IPS-15b (cell line): ENCODE measurements around the gene PRELID1.
A peak's percentile ranks its signal among the peaks of the same experiment; 100 is the strongest.

Source experiments
- H3K27me3 ChIP-seq: one replicate; pipeline ENCODE4 v1.6.1; 2013; ENCODE audit warnings: low read length; ENCODE audit not compliant: control insufficient read depth, insufficient read depth
- H3K36me3 ChIP-seq: one replicate; pipeline ENCODE4 v1.6.1; 2013; ENCODE audit warnings: low read length; ENCODE audit not compliant: control insufficient read depth, insufficient read depth
- H3K4me1 ChIP-seq: one replicate; pipeline ENCODE4 v1.6.1; 2013; ENCODE audit warnings: mild to moderate bottlenecking, low read length; ENCODE audit not compliant: control insufficient read depth, insufficient read depth
- H3K4me3 ChIP-seq: one replicate; pipeline ENCODE4 v1.5.1; 2013; ENCODE audit warnings: low read depth, low read length
- H3K9ac ChIP-seq: one replicate; pipeline ENCODE4 v1.6.1; 2013; ENCODE audit warnings: low read depth, mild to moderate bottlenecking, low read length
- H3K9me3 ChIP-seq: one replicate; pipeline ENCODE4 v1.6.1; 2013; ENCODE audit warnings: mild to moderate bottlenecking, low read length; ENCODE audit not compliant: control insufficient read depth, insufficient read depth

PRELID1 gene

DNA sequence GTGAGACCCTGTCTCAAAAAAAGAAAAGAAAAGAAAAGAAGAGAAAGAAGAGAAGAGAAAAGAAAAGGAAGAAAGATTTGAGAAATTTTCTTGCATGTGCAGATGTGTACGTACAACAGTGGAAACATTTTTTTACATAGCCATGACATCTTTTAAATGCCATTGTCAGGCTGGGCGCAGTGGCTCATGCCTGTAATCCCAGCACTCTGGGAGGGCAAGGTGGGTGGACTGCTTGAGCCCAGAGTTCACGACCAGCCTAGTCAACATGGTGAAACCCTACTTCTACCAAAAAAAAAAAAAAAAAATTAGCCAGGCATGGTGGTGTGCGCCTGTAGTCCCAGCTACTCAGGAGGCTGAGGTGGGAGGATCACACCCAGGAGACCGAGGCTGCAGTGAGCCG lies 41.3 kb downstream of the PRELID1 start:
- Histone ChIP-seq H3K4me1 (no peaks in the 10 kb centered on the region), H3K9me3 (no peaks in the 10 kb centered on the region), H3K9ac (no peak overlapping the region), H3K27me3 (no peaks in the 10 kb centered on the region), H3K4me3 (no peak overlapping the region), H3K36me3 (peaks cover 2% of the 10 kb centered on the region)

DNA sequence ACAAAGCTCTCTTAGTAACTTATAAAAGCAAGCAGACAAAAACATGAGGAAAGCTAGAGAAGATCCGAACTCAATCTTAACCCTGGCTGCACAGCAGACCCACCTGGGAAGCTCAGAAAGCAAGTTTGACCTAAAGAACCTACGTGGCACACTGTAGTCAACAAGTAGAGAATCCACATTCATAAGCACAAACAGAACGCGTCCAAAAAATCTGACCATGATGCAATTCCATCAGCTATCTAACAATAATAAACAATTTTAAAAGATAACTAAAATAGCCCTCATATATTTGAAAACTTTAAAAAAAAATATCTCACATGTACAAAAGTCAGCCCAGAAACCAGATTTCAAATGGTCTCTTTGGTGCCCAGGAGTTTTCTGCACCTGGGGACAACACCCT lies 43.2 kb downstream of the PRELID1 start:
- Histone ChIP-seq H3K9ac (no peak overlapping the region), H3K9me3 (no peaks in the 10 kb centered on the region), H3K27me3 (no peaks in the 10 kb centered on the region), H3K36me3 (peaks cover 2% of the 10 kb centered on the region), H3K4me1 (peaks cover 5% of the 10 kb centered on the region), H3K4me3 (no peak overlapping the region)

DNA sequence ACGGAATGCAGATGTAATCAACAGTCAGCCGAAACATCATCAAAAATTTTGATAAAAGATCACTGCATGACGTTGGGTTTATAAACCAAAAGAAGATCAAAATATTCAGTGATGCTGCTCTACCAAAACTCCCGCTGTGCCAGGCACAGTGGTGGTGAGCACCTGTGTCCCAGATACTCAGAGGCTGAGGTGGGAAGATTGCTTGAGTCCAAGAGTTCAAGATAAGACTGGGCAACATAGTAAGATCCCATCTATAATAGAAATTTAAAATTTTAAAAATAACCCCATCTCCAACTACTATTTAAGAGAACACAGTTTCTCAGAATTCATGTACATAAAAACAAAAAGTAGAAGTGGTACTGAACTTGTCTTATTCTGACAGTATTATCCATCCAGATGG lies 44.1 kb downstream of the PRELID1 start:
- no peaks in the 10 kb centered on the region for H3K9me3 ChIP-seq
- no peak overlapping the region for H3K9ac ChIP-seq
- H3K4me1 ChIP-seq = peaks cover 5% of the 10 kb centered on the region
- H3K36me3 ChIP-seq = peaks cover 2% of the 10 kb centered on the region
- H3K27me3 ChIP-seq = no peaks in the 10 kb centered on the region
- H3K4me3 ChIP-seq = no peak overlapping the region

DNA sequence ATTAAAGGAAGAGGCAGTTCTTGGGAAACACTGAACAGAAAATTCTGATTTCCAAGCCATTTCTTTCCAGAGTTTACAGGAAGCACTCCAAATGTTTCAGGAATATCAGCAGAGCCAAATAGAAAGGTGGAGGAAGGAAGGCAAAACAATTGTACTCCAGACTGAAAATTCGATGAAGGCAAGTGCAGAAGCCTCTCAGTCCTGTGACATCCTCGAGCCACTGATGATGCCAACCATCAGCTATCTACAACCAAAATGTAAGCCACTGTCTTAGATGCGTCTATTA lies 45.7 kb downstream of the PRELID1 start:
- Histone ChIP-seq H3K27me3 (peaks cover 1% of the 10 kb centered on the region), H3K9ac (no peak overlapping the region), H3K4me3 (no peak overlapping the region)

DNA sequence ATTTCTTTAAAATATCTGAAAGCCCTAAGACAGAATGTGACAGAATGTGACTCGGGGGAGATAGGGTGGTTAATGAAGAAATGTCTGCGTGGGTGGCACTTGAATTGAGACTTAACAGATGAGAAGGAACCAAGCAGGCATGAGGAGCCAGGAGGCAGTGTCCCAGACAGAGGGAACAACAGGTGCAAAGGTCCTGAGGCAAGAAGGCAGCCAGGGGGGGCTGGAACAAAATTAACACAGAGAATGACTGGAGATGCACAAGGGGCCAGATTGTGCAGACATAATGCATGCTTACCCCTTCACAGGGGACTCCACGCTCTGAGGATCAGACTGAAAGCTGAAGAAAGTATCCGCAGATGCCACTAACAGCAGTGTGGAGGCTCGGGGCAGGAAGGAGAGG lies 46.2 kb downstream of the PRELID1 start:
- Histone ChIP-seq H3K4me1 (peaks cover 5% of the 10 kb centered on the region), H3K9me3 (no peaks in the 10 kb centered on the region), H3K36me3 (peaks cover 2% of the 10 kb centered on the region), H3K9ac (no peak overlapping the region), H3K27me3 (peaks cover 2% of the 10 kb centered on the region), H3K4me3 (no peak overlapping the region)

More for the DNA sequence above, 45.7 kb downstream of the PRELID1 start:
- no peaks in the 10 kb centered on the region for H3K9me3 ChIP-seq
- peaks cover 5% of the 10 kb centered on the region for H3K4me1 ChIP-seq
- peaks cover 2% of the 10 kb centered on the region for H3K36me3 ChIP-seq

DNA sequence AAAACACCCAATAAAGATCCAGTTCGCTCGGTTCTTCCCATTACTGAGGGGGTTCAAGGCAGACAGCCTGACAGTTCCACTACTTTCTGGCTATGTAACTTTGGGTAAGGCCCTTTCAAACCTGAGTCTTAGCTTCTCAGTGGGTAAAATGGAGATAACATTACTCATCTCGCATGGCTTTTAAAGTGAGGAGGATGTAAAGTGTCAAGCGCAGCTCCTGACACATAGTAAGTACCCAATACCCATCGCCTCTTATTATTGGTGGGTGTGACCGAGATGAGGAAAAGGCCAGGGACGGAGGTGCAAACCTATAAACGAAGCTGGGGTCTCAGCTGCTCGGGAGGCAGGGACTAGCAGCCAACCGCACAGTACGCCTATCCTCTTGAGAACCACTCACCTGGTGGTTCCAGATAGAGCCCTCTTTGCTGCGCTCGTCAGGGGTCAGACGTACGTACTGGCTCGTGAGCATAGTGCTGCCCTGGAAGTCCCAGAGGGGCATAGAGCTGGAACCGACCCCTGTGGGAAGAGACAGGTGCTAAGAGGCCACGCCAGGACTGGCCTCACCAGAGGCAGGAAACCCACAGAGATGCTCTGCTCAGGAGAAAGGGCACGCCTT lies 47.3 kb downstream of the PRELID1 start:
- Histone ChIP-seq H3K4me3 (peak overlapping the region; percentile 97), H3K9ac (peak overlapping the region; percentile 99), H3K36me3 (peaks cover 2% of the 10 kb centered on the region), H3K4me1 (peaks cover 5% of the 10 kb centered on the region), H3K27me3 (peaks cover 5% of the 10 kb centered on the region), H3K9me3 (no peaks in the 10 kb centered on the region)

DNA sequence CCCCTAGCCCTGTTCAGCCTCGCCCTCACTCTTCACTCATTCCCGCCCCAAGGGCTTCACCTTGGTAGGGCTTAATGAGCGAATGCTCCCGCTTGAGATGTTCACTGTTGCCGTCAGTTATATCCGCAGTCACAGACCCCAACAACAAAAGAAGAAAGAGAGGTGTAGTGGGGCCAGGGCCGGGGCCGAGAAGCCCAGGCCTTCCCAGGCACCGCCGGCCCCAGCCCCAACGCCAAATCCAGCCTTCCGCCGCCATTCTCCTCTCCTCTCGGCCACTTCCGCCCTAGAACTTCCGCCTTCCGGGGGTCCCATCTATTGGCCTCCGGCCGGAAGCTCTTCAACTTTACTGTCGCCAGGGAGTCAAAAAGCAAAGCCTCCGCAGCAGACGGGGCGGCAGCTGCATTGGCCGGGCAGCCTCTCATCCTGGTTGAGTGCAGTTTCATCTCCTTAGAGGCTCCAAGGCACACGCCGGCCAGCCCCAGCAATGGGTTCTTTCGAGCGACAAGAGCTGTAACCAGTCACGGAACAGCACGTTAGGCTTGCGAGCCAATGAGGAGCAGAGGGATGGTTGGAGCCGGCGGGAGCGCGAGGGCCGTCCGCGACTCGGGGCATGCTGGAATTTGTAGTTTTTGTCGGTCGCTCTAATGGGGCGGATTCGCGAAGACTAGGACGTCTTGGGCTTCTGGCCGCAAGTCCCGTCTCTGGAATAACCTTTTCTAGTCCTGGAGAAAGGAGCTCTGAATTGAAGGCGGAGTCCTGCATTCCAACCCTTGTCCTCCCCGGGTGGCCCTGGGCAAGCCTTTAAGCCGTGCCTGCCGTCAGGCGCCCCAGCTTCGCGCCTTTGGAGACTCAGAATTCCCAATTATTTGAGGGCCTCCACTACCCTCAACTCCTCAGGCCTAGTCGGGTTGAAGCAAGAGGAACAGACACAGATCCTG lies 48.1 kb downstream of the PRELID1 start, which contains the start of gene LMAN2:
LMAN2 (minus strand) TSS at position 277 of the 938 bp plus-strand sequence; CDS start at position 256, 21 bp downstream.
- Histone ChIP-seq H3K36me3 (peaks cover 2% of the 10 kb centered on the region), H3K4me1 (peaks cover 5% of the 10 kb centered on the region), H3K4me3 (peak within 1 kb of the TSS; percentile 97), H3K9ac (peak within 1 kb of the TSS; percentile 99), H3K9me3 (no peaks in the 10 kb centered on the region), H3K27me3 (peaks cover 5% of the 10 kb centered on the region)

DNA sequence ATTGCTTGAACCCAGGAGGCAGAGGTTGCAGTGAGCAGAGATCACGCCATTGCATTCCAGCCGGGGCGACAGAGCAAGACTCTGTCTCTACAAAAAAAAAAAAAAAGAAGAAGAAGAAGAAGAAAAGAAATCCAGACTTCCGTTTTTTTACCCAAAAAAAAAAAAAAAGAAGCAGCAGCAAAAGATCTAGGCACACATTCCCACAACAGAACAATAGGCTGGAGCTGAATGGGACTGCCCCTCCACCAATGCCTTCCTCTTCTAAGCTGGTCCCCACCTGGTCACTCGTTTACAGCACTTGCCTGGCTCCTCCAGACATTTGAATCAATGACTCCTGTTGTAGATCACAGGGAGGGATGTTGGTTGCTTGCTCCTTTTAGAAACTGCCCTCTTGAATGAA lies 49.5 kb downstream of the PRELID1 start:
- Histone ChIP-seq H3K36me3 (peaks cover 2% of the 10 kb centered on the region), H3K9ac (no peak overlapping the region), H3K4me1 (peaks cover 5% of the 10 kb centered on the region), H3K9me3 (no peaks in the 10 kb centered on the region), H3K4me3 (no peak overlapping the region), H3K27me3 (peaks cover 5% of the 10 kb centered on the region)

DNA sequence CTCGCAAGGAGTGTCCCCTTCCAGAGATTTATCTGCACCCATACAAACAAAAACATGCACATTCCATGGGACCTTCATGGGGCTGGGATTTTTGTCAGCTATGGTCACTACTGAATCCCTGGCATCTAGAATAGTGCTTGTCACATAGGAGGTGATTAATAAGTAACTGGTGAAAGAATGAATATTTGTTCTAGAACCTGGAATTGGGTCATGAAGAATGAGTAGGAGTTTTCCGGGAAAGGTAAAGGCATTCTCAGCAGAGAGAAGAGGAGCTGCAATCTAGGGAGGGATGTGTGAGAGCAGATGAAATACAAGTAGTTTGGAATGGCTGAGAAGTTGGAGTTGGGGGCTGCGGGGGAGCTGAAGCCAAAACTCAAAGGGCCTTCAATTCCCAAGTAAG lies 50.7 kb downstream of the PRELID1 start:
- H3K9ac ChIP-seq = no peak overlapping the region
- no peaks in the 10 kb centered on the region for H3K36me3 ChIP-seq
- no peak overlapping the region for H3K4me3 ChIP-seq
- no peaks in the 10 kb centered on the region for H3K9me3 ChIP-seq
- peaks cover 5% of the 10 kb centered on the region for H3K27me3 ChIP-seq
- peaks cover 5% of the 10 kb centered on the region for H3K4me1 ChIP-seq

DNA sequence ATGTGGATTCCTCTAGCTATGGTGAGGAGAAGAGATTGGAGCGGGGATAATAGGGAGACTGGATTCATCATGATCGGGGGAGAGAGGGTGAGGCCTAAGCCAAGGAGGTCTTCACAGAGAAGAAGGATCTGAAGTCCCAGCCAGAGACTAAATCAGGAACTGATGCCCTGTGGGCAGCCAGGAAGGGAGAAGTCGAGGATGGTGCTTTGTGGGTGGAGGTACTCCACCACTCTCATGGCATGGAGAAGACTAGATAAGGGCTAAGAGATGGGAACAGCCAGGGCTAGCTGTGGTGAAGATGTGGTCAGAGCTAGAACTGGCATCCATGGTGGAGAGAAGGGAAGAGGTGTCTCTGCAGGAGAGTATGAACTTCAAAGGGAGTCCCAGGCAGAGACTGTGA lies 51.1 kb downstream of the PRELID1 start:
- Histone ChIP-seq H3K9me3 (no peaks in the 10 kb centered on the region), H3K9ac (no peak overlapping the region), H3K27me3 (peaks cover 5% of the 10 kb centered on the region), H3K4me3 (no peak overlapping the region), H3K36me3 (no peaks in the 10 kb centered on the region), H3K4me1 (peaks cover 5% of the 10 kb centered on the region)

DNA sequence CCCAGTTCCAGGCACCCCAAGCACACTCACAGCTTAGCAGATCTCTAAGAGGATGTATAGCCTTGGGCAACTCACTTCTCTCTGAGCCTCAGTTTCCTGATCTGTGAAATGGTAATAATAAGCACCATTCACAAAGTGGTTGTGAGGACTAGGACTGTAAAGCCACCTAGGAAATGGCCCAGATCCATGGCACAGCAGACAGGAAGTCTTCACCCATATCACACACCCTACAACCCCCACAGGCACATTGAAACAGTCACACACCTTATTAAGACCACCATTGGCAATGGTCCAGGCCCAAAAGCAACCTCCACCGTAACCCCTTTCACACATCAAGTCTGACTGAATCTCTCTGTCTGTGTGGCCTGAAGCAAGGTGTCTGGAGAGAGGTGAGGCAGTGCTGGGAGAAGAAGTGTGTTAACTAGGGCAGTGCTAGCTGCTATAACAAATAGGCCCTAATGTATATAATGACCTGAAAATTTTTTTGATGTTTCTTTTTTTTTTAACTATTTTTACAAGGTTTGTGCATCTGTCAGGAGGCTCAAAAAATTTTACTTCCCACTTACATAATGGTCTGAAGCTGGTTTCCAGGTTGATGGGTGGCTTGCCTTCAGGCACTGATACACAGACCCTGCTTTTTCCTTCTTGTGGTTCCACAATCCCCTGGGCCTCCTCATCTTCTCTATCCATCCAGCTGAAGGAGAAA lies 51.7 kb downstream of the PRELID1 start:
- H3K36me3 ChIP-seq = no peaks in the 10 kb centered on the region
- H3K4me1 ChIP-seq = peaks cover 4% of the 10 kb centered on the region
- no peak overlapping the region for H3K9ac ChIP-seq
- no peaks in the 10 kb centered on the region for H3K9me3 ChIP-seq
- no peak overlapping the region for H3K4me3 ChIP-seq
- H3K27me3 ChIP-seq = peaks cover 5% of the 10 kb centered on the region

DNA sequence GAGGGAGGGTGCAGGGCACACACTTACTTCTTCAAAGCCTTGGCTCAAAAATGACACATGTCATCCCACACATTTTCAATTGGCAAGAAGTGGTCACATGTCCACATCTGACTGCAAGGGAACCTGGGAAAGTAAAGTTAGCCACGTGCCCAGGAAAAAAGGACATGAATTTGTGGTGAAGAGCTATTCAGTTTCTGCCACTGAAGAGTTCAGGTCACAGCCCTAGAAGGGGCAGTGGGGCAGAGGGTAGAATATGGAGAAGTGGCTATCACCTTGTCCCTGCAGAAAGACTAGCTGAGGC lies 52.2 kb downstream of the PRELID1 start:
- Histone ChIP-seq H3K9me3 (no peaks in the 10 kb centered on the region), H3K4me3 (no peak overlapping the region), H3K4me1 (no peaks in the 10 kb centered on the region), H3K9ac (no peak overlapping the region), H3K27me3 (peaks cover 5% of the 10 kb centered on the region), H3K36me3 (no peaks in the 10 kb centered on the region)
